DOHH2 (cell line): Measurements from ENCODE around the gene IRX3.

Experiments
- H3F3A ChIP-seq: fragments of 200-600 bp; sonication (generic), shearing (Covaris generic); 2 replicates; pipeline ENCODE4 v1.6.0; 2016; ENCODE audit warnings: antibody characterized with exemption, mild to moderate bottlenecking; ENCODE audit not compliant: control insufficient read depth, insufficient read depth
- H3K27ac ChIP-seq: fragments of 200-600 bp; sonication (generic); 2 replicates; pipeline ENCODE4 v1.5.1; 2014; ENCODE audit warnings: low read depth, mild to moderate bottlenecking, low read length, moderate library complexity
- H3K27me3 ChIP-seq: fragments of 200-600 bp; sonication (generic); 2 replicates; pipeline ENCODE4 v1.6.1; 2014; ENCODE audit warnings: mild to moderate bottlenecking, low read length, mixed read lengths; ENCODE audit not compliant: control insufficient read depth
- H3K36me3 ChIP-seq: fragments of 200-600 bp; sonication (generic); 2 replicates; pipeline ENCODE4 v1.6.1; 2014; ENCODE audit warnings: mild to moderate bottlenecking, low read length, moderate library complexity, mixed read lengths; ENCODE audit not compliant: control insufficient read depth
- H3K4me1 ChIP-seq: fragments of 200-600 bp; sonication (generic); 2 replicates; pipeline ENCODE4 v1.6.1; 2014; ENCODE audit warnings: mild to moderate bottlenecking, low read length, mixed read lengths; ENCODE audit not compliant: control insufficient read depth
- H3K4me2 ChIP-seq: fragments of 200-600 bp; sonication (generic); 2 replicates; pipeline ENCODE4 v1.6.0; 2014; ENCODE audit warnings: mild to moderate bottlenecking, low read length, moderate library complexity
- H3K4me3 ChIP-seq: fragments of 200-600 bp; sonication (generic); 2 replicates; pipeline ENCODE4 v1.5.1; 2014; ENCODE audit warnings: mild to moderate bottlenecking, low read length, mixed read lengths
- H3K79me2 ChIP-seq: fragments of 200-600 bp; sonication (generic); 2 replicates; pipeline ENCODE4 v1.6.1; 2014; ENCODE audit warnings: mild to moderate bottlenecking, low read length, mixed read lengths; ENCODE audit not compliant: control insufficient read depth
- H3K9me2 ChIP-seq: fragments of 200-600 bp; sonication (generic); replicated peaks from 2 replicates; pipeline ENCODE4 v1.6.1; 2014; ENCODE audit warnings: mild to moderate bottlenecking, low read length, mixed read lengths; ENCODE audit not compliant: control insufficient read depth
- H3K9me3 ChIP-seq: fragments of 200-600 bp; sonication (generic); 2 replicates; pipeline ENCODE4 v1.6.1; 2014; ENCODE audit warnings: antibody characterized with exemption, low read length, mixed read lengths; ENCODE audit not compliant: control insufficient read depth, insufficient read depth
- H4K20me1 ChIP-seq: fragments of 200-600 bp; sonication (generic); 2 replicates; pipeline ENCODE4 v1.6.0; 2014; ENCODE audit warnings: low read depth, mild to moderate bottlenecking, antibody characterized with exemption, low read length, moderate library complexity; ENCODE audit not compliant: control insufficient read depth, insufficient read depth
- CTCF ChIP-seq: fragments of 200-600 bp; sonication (generic); IDR thresholded peaks from one replicate; pipeline ENCODE4 v1.5.1; 2014; ENCODE audit warnings: antibody characterized with exemption, mild to moderate bottlenecking, low read depth, low read length; ENCODE audit not compliant: poor library complexity, severe bottlenecking
- EZH2phosphoT487 ChIP-seq: fragments of 200-600 bp; sonication (generic); IDR thresholded peaks from 2 replicates; pipeline ENCODE4 v1.6.1; 2017; ENCODE audit warnings: borderline replicate concordance, mild to moderate bottlenecking, antibody characterized with exemption, low read length, moderate library complexity, mixed read lengths

Gene IRX3

GRCh38 chr16:54233615-54234014, 53.0 kb downstream of the IRX3 start:
- no peak overlapping the region for H3K4me2 ChIP-seq
- H4K20me1 ChIP-seq, result no peaks in the 10 kb centered on the region
- TF ChIP-seq EZH2phosphoT487 (no peak), CTCF (no peak)
- no peaks in the 10 kb centered on the region for H3K9me2 ChIP-seq
- no peaks in the 10 kb centered on the region; the same call in 1 of the 2 replicates for H3K27me3 ChIP-seq
- no peak overlapping the region for H3K27ac ChIP-seq
- no peaks in the 10 kb centered on the region for H3K36me3 ChIP-seq
- H3K4me1 ChIP-seq, result peaks cover 6% of the 10 kb centered on the region
- no peak overlapping the region for H3K4me3 ChIP-seq
- no peaks in the 10 kb centered on the region for H3K79me2 ChIP-seq
- H3F3A ChIP-seq, result no peaks in the 10 kb centered on the region
- no peaks in the 10 kb centered on the region for H3K9me3 ChIP-seq
